Activated T-cell treated with anti-CD3 and anti-CD28 coated beads, Interleukin-2, amount 50 U/mL, for 1 hour (primary cell): ENCODE data around the gene NEAT1.
A peak's percentile ranks its signal among the peaks of the same experiment; 100 is the strongest.
"Not testable (repeated sequence)": the region's sequence is repeated elsewhere in the genome, so short reads cannot be mapped to it uniquely, and the experiment has no call there.

Experiments
- DNase-seq: peaks from one replicate; pipeline ENCODE4 v3.0.0-alpha.2; 2020

NEAT1 gene

DNA sequence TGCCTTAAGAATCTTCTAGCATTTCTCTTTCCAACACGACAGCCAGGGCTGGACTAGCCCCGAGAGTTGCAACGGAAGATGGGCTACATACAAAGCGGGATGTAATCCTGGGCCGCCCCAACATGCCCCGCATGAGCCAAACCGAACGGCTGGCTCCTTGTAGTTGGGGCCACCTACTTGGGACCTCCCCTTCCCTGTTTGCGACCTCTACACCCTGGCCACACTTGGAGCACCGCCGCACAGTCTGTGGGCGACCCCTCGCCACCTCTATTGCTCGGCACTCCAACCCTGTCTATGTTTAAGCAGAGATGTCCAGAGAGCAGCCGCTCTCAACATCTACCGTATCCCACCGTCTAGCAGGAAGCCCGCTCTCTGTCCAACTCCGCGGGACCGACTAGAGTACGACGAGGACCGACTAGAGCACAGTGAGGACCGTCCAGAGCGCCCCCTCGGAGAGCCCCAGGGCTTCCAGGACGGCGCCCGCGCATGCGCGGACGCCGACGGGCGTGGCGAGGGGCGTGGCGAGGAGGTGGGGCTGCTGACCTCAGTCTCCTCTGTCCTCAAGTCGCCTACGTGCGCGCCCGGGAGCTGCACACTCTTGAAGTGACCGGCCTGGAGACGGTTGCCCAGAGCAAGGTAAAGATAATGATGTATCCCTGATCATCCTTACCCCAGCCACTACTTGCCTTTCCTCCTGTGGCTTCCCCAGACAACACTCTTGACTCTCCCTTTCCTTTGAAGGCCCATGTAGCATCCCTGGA lies 32.3 kb downstream of the NEAT1 start:
- peak; percentile 88 for DNase-seq

DNA sequence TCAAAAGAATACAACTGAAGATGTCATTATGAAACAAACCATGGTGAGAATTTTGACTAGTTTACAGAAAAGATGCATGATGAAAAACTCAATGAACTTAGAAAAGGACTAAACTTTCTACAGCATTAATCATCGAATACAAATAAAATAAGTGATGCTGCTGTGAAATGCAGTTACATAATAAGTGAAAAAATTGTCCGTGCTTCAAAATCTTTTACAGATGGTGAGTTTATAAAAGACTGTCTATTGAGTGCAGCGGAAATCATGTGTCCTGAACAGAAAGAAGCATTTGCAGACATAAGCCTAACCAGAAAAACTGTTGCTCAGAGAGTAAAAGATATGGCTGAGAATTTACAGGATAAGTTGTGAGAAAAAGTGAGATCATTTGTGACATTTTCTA lies 33.8 kb downstream of the NEAT1 start:
- DNase-seq: no peak

DNA sequence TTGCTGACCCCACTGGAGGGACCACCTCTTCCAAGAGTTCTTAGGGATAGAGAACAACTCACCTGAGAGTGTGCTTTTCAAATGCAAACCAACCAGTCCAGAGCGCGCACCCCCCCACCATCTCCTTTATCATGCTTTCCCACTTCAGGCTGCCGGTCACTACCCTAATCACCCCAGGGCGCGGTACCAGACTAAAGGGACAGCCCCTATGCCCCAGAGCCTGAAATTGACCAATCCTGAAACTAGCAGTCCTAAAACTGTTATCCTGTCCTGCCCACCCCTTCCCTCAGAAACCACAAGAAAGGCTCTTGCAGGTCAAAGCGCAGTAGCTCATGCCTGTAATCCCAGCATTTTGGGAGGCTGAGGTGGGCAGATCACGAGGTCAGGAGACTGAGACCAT lies 37.0 kb downstream of the NEAT1 start:
- no peak for DNase-seq

DNA sequence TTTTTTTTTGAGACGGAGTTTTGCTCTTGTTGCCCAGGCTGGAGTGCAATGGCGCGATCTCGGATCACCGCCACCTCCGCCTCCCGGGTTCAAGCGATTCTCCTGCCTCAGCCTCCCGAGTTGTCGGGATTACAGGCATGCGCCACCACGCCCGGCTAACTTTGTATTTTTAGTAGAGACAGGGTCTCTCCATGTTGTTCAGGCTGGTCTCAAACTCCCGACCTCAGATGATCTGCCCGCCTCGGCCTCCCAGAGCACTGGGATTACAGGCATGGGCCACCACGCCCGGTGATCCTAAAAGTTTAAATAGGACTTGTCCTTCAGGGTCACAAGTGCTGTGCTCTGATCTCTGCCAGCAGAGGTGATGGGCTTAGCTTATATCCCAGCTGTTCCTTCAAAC lies 42.9 kb downstream of the NEAT1 start:
- not testable (repeated sequence) for DNase-seq

DNA sequence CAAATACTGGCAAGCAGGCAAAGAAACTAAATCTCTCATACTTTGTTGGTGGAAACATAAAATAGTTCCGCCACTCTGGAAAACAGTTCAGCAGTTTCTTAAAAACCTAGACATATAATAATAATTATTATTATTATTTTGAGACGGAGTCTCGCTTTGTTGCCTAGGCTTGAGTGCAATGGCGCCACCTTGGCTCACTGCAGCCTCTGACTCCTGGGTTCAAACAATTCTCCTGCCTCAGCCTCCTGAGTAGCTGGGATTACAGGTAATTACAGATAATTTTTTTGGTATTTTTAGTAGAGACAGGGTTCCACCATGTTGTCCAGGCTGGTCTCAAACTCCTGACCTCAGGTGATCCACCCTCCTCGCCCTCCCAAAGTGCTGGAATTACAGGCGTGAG lies 44.7 kb downstream of the NEAT1 start:
- not testable (repeated sequence) for DNase-seq

DNA sequence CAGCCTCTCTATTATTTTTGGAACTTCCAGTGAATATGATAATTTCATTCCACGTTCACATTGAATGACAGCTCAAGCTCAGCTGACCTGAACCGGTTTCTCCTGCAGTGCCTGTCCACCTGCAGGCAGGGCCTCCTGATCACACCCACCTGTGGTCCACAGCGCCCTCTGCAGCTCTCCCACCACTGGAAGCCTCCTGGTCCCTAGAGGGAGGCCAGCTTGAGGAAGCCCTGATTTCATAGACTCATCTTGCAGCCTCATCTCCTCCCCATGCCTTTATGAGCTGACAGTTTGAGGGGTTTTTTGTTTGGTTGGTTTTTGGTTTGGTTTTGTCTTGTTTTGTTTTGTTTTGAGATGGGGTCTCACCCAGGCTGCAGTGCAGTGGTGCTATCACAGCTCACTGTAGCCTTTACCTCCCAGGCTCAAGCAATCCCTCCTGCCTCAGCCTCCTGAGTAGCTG lies 46.3 kb downstream of the NEAT1 start:
- peak; percentile 63 for DNase-seq

DNA sequence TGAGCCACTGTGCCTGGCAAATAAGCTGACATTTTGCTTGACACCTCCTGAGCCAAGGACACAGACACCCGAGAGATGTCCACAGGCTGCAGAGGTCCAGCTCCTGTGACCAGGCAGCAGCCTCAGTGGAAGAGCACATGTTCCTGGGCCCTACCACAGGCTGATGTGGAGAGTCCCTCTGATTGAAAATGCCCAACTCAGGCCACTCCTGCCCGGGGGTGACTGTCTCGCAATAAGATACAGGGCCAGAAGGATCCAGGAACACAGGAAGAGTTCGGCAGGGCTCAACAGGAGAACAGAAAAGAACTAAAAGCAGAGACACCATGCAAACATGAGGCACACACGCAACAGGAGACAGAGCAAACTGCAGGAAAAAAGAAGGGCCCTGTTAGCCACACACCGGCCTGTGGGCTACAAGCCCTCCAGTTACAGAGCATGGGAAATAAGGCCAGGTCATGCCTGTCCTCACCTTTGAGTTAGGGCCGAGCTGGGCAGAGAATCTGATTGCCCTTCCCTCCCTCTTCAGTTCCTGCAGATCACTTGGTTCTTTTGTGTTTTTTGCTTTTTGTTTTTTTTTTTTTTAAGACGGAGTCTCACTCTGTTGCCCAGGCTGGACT lies 47.9 kb downstream of the NEAT1 start:
- no peak for DNase-seq

DNA sequence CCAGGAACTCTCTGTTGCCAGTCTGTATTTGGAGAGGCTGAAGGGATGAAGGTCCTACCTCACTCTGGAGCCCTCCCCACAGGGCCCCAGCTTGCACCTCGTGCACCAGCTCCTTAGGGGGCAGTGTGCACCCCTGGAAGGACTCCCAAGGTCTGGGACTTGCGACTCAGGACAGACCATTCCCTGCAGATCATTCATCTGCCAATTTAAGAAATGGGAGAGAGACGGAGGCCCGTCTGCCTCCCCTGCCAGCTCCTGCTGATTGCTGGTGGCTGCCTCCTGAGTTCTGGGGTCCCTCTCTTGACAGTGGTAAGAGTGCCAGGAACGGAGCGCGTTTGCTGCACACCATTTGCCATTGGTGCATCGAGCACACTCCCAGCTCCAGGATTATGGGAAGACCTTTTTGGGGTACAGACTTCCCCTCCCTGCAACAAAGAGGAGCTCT lies 48.9 kb downstream of the NEAT1 start:
- DNase-seq: peak; percentile 46

DNA sequence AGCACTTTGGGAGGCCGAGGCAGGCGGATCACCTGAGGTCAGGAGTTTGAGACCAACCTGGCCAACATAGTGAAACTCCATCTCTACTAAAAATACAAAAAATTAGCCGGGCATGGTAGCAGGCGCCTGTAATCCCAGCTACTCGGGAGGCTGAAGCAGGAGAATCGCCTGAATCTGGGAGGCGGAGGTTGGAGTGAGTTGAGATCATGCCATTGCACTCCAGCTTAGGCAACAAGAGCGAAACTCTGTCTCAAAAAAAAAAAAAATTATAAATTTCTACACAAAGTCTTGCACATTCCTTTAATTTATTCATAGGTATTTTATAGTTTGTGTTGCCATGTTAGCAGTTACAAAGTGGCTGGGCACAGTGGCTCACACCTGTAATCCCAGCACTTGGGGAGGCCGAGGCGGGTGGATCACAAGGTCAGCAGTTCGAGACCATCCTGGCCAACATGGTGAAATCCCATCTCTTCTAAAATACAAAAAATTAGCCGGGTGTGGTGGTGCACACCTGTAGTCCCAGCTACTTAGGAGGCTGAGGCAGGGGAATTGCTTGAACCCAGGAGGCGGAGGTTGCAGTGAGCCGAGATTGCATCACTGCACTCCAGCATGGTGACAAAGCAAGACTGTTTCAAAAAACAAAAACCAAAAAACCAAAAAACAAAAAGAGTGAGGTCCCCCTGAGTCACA lies 50.1 kb downstream of the NEAT1 start:
- not testable (repeated sequence) for DNase-seq

DNA sequence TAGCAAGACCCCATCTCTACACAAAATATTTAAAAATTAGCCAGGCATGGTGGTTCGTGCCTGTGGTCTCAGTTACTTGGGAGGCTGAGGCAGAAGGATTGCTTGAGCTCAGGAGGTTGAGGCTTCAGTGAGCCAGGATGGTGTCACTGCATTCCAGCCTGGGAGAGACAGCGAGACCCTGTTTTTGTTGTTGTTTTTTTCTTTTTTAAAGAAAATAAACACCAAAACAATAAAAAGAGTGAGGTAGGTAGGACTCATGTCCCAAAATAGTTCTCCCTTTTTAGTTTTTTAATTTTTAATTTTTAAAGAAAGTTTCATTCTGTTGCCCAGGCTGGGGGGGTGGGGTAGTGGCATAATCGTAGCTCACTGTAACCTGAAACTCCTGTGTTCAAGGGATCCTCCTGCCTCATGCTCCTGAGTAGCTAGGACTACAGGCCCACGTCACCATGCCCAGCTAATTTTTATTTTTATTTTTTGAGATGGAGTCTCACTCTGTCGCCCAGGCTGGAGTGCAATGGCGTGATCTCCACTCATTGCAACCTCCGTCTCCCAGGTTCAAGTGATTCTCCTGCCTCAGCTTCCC lies 50.8 kb downstream of the NEAT1 start:
- no peak for DNase-seq

DNA sequence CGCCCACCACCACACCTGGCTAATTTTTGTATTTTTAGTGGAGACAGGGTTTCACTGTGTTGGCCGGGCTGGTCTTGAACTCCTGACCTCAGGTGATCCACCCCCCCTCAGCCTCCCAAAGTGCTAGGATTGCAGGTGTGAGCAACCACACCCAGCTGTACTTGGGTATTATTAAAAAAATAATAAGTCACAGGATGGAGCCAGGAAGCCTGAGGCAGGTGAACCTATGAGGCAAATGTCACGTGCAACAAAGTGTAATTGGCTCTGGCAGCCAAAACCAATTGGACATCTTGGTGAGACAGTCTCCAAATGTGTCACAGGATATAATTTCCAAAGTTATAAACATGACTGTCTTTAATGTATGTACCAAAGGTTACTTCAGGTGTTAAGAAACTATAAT lies 52.3 kb downstream of the NEAT1 start:
- DNase-seq: no peak

DNA sequence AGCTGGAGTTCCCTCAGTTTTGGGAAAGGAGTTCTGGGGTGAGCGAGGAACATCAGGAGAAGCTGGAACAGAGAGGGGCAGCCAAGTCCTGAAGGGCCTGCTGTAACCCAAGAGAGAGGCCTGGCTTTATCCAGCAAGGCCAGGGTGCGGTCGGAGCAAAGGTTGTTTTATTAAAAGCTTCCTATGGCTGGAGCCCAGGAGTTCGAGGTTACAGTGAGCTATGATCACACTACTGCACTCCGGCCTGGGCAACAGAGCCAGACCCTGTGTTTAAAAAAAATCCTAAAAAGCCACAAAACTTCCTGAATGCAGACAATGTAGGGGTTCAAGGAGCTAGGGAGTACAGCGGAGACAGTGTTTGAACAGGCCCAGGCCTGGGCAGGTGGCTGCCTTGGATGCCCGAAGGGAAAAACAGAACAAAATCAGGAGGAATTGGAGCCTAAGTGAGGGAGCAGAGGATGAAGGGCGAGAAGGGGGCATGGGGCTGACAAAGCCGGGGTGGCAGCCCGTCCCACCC lies 54.1 kb downstream of the NEAT1 start:
- no peak for DNase-seq

DNA sequence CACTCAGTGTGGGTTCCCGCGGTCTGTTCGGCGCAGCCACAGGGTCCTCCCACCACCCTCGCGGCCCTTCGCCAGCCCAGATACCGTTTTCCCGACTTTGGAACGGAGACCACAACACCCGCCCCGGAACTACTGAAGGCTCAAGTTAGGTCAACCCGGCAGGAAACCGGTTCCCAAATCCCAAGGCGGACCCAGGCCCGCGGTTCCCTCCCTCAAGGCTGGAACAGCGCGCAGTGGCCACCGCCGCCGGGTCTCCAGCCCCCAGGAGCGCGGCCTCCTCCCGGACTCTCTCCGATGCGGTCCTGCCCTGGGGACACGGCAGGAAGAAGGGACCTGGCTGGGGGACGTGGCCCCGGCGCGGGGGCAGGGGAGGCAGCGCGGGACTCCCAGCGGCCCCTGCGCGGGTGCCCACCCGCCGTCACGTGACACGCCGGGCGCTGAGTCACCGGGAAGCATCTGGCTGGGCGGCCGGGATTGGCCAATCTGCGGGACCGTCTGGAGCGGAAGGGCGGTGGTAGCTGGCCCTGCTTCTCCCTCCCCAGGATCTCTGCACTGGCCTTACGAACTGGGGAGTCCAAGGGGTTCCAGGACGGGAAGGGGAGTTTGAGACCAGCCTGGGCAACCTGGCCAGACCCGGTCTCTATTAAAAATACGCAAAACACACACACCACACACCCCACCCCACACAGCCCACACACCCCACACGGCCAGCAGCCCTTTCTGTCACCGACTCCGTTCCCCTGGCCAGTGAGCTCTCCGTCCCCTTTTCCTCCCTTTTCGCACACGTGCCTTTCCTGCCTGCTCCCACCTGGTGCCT lies 54.8 kb downstream of the NEAT1 start:
- peak; percentile 92 for DNase-seq

DNA sequence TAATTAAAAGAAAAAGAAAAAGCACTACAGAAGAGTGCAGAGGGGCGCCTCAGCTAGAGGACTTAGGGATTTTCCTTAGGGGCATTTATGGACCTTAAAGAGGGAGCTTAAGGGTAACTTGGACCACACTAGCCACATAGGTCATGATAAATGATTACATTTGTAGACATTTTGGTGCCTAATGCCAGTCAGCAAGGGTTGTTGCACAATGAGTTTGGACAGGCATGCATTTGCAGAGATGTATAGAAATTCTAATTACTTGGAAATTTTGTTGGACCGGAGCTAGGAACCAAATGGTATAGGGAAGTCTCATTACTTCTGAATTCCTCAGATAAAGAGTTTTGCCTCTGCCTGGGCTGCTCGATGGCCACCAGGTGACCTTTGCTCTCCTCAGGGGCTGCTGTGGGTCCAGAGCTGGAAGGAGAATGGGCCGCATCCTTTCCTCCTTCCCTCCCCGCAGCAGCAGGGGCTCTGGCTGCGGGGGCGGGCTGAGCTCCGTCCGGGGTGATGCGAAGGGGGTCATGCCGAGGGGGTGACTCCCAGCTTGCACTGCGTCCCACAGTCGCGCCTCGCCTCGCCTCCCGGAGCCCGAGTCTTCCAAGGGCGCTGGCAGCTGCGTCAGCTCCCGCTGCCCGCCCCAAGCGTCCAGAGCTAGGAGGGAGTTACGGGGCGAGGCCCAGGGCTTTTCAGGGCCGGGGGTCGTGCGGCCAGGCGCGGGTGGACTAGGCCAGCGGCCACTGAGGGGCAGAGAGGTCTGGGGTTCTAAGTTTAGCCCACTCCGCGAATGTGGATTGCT lies 56.0 kb downstream of the NEAT1 start:
- DNase-seq: no peak

DNA sequence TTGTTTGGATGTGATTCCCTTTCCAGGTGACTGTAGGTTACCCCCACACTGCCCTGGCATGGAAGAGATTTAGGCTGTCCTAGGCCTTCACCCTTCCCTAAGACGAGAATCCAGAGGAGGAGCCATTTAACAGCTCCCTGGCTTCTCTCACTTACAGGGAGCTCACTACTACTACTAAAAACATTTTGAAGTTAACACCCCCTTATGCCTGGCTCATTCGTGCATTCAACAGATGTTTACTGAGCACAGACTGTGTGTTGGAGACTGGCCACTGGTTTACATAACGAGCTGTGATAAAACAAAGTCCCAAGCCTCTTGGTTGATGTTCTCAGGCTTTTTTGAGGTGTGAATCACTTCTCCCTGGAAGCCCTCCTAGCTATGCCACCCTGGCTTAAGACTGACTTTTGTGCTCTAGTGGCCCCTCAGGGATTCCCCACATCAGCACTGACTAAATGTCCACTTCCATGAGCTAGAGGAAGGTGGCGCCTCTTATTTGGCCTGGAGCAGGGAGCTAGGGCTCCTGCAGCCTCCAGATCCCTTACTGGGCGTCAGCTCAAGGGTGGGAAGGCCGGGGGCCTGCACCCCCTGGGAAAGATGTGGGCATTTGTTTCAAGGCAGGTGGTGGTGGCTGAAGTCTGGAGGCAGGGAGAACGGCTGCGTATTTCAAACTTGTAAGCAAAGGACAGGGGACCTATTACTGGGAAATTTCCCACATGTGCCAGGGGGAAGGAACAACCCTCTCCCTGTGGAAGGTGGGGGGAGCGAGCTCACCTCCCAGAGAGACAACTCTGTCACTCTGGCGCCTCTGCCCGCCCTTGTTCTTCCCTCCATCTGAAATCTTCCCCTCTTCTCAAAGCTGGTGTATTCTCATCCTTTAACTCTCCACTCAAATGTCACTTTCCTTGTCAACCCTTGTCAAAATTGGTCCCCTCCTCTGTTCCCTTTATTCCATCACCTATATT lies 56.9 kb downstream of the NEAT1 start:
- DNase-seq: no peak

DNA sequence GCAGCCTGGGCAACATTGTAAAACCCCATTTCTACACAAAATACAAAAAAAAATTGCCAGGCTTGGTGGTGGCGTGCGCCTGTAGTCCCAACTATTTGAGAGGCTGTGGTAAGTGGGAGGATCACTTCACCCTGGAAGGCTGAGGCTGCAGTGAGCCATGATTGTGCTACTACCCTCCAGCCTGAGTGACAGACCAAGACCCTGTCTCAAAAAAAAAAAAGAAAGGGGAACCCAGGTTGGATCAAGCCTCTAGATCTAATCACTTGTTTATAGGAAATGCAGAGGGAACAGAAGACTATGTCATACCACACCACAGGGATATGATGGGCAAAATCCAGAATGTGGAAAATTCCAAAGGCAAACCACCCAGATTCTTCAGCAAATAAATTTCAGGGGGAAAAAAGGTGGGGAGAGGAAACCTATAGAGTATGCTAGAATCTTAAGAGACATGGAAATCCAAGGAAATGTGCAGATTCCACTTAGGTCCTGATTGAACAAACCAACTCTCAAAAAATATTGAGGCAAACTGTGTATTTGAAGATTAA lies 59.8 kb downstream of the NEAT1 start:
- DNase-seq: no peak

DNA sequence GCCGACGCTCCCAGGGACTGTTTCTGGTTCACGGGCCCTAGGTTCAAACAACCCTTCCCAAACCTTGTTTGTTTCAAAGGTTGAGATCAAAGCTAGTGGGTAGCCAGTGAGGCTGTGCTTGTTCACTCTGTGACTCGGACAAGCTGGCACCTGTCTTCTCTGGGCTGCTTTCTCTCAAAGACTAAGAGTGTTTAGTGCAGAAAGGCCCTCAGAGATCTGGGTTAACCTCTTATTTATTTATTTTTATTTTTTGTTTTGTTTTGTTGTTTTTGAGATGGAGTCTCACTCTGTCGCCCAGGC lies 63.3 kb downstream of the NEAT1 start:
- no peak for DNase-seq

DNA sequence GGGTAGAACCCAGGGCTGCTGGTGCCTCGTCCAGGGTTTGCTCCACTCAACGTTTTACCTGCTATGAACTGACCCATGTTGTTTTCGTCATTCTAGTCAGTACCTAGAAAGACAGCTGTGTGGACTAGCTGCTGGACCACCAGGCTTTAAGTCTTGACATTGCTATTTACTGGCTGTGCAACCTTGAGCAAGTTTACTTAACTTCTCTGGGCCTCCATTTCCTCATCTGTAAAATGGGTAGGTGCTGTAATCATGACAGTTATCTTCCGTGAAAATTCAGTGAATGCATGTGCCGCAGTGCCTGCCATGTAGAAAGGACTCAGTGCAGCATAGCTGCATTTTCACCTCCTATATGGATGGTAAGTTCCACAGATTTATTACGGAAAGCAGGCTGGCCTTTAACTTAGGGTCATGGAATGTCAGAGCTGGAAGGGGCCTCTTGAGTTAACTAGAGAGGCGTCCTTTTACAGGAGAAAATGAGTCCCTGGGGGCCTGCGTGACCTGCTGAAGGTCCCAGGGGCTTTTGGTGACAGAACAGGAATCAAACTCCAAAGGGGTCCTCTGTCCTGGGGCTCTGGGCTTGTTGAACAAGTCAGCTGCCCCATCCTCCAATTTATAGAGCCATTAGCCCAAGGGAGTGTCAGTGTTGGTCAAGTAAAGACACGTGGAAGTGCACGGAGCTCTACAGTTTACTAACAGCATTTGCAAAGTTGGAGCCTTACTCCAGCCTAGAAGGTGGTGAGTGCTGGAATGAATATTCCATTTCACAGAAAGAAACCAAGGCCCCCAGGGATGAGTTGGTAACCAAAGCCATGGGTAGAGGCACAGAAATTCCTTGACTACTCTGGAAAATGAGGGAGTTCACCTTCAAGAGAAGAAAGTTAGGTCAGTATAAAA lies 64.2 kb downstream of the NEAT1 start:
- DNase-seq: no peak
